HEK293 (cell line): ENCODE results near the gene ARHGAP32.
"Not testable (repeated sequence)": the region's sequence is repeated elsewhere in the genome, so short reads cannot be mapped to it uniquely, and the experiment has no call there.

Experiments
- CTCF ChIA-PET: fragments of 350-600 bp; formaldehyde crosslinking; extraction: SDS; loops from one replicate; lab custom pipeline; 2021; ENCODE audit warnings: antibody characterized with exemption; lab: Yijun Ruan, JAX
- POLR2A ChIA-PET: fragments of 300-600 bp; formaldehyde crosslinking; extraction: SDS; loops from one replicate; lab custom pipeline; 2020; ENCODE audit warnings: antibody characterized with exemption, inconsistent platforms; lab: Yijun Ruan, JAX
- H3K27ac ChIP-seq: fragments of 200-500 bp; sonication (Bioruptor generic); 2 replicates; pipeline ENCODE4 v1.5.1; 2014; ENCODE audit warnings: low read depth, low read length, control low read depth, inconsistent platforms; ENCODE audit errors: extremely low read depth
- H3K36me3 ChIP-seq, 2 experiments: fragments of 200-500 bp in 1 of 2; sonication (Bioruptor generic) in 1 of 2; 1 replicate in 1 of 2; 2 replicates in 1 of 2; pipeline ENCODE4 v1.5.1; 2014 to 2017; ENCODE audit warnings: inconsistent platforms in 2 of 2, low read length in 2 of 2; ENCODE audit not compliant: control insufficient read depth in 2 of 2, insufficient read depth in 1 of 2
- H3K4me1 ChIP-seq: fragments of 200-500 bp; sonication (Bioruptor generic); 2 replicates; pipeline ENCODE4 v1.5.1; 2014; ENCODE audit warnings: mild to moderate bottlenecking, low read length, inconsistent platforms; ENCODE audit not compliant: control insufficient read depth, insufficient read depth
- H3K4me3 ChIP-seq: 2 replicates; pipeline ENCODE4 v1.5.1; 2011; ENCODE audit warnings: low read depth, mild to moderate bottlenecking, control low read depth, low read length, moderate library complexity
- H3K9me3 ChIP-seq: fragments of 200-500 bp; sonication (Bioruptor generic); 2 replicates; pipeline ENCODE4 v1.5.1; 2014; ENCODE audit warnings: low read depth, low read length, inconsistent platforms; ENCODE audit not compliant: control insufficient read depth, insufficient read depth
- FEZF1 ChIP-seq: fragments of 450-650 bp; formaldehyde crosslinking; IDR thresholded peaks from 2 replicates; pipeline ENCODE4 v1.5.1; 2016; ENCODE audit warnings: missing biosample characterization, missing genetic modification characterization
- GLIS1 ChIP-seq: fragments of 450-650 bp; formaldehyde crosslinking; IDR thresholded peaks from 2 replicates; pipeline ENCODE4 v1.5.1; 2016; ENCODE audit warnings: missing biosample characterization, missing genetic modification characterization
- IKZF3 ChIP-seq: fragments of 450-650 bp; IDR thresholded peaks from 2 replicates; pipeline ENCODE4 v1.5.0; 2018; ENCODE audit warnings: missing biosample characterization, mild to moderate bottlenecking, missing genetic modification characterization, moderate library complexity
- KLF10 ChIP-seq: fragments of 450-650 bp; IDR thresholded peaks from 2 replicates; pipeline ENCODE4 v1.5.1; 2018; ENCODE audit warnings: missing biosample characterization, mild to moderate bottlenecking, missing genetic modification characterization
- KLF7 ChIP-seq: fragments of 450-650 bp; formaldehyde crosslinking; IDR thresholded peaks from 2 replicates; pipeline ENCODE4 v1.5.1; 2016; ENCODE audit warnings: missing biosample characterization, missing genetic modification characterization, borderline replicate concordance
- MYNN ChIP-seq: fragments of 450-650 bp; formaldehyde crosslinking; IDR thresholded peaks from 2 replicates; pipeline ENCODE4 v1.5.1; 2016; ENCODE audit warnings: missing biosample characterization, missing genetic modification characterization, borderline replicate concordance
- OSR2 ChIP-seq: fragments of 450-650 bp; formaldehyde crosslinking; IDR thresholded peaks from 2 replicates; pipeline ENCODE4 v1.5.1; 2016; ENCODE audit warnings: missing biosample characterization, missing genetic modification characterization
- PRDM6 ChIP-seq: fragments of 450-650 bp; formaldehyde crosslinking; IDR thresholded peaks from 2 replicates; pipeline ENCODE4 v1.5.1; 2017; ENCODE audit warnings: missing biosample characterization, missing genetic modification characterization
- SETDB1 ChIP-seq: IDR thresholded peaks from one replicate; pipeline ENCODE4 v1.6.1; 2017; ENCODE audit warnings: mild to moderate bottlenecking, low read length, moderate library complexity, mixed read lengths; ENCODE audit not compliant: insufficient read length
- TCF7L2 ChIP-seq: IDR thresholded peaks from 2 replicates; pipeline ENCODE4 v1.6.1; 2011; ENCODE audit warnings: low read depth, mild to moderate bottlenecking, inconsistent platforms, low read length, moderate library complexity, borderline replicate concordance
- TRIM28 ChIP-seq: IDR thresholded peaks from 2 replicates; pipeline ENCODE4 v1.6.1; 2011; ENCODE audit warnings: low read length, control low read depth, borderline replicate concordance
- WT1 ChIP-seq: fragments of 450-650 bp; formaldehyde crosslinking; IDR thresholded peaks from 2 replicates; pipeline ENCODE4 v1.5.1; 2016; ENCODE audit warnings: missing biosample characterization, missing genetic modification characterization
- ZBTB21 ChIP-seq: fragments of 450-650 bp; formaldehyde crosslinking; IDR thresholded peaks from 2 replicates; pipeline ENCODE4 v1.5.1; 2017; ENCODE audit warnings: missing biosample characterization, missing genetic modification characterization
- ZFP69B ChIP-seq: fragments of 450-650 bp; formaldehyde crosslinking; IDR thresholded peaks from 2 replicates; pipeline ENCODE4 v1.5.1; 2016; ENCODE audit warnings: missing biosample characterization, missing genetic modification characterization
- ZIC2 ChIP-seq: fragments of 450-650 bp; formaldehyde crosslinking; IDR thresholded peaks from 2 replicates; pipeline ENCODE4 v1.5.1; 2016; ENCODE audit warnings: missing biosample characterization, missing genetic modification characterization
- ZNF140 ChIP-seq: fragments of 450-650 bp; formaldehyde crosslinking; IDR thresholded peaks from 2 replicates; pipeline ENCODE4 v1.5.1; 2016; ENCODE audit warnings: missing biosample characterization, missing genetic modification characterization
- ZNF529 ChIP-seq: fragments of 450-650 bp; formaldehyde crosslinking; IDR thresholded peaks from 2 replicates; pipeline ENCODE4 v1.5.1; 2017; ENCODE audit warnings: missing genetic modification characterization, missing biosample characterization; ENCODE audit not compliant: insufficient replicate concordance
- ZNF610 ChIP-seq: fragments of 450-650 bp; formaldehyde crosslinking; IDR thresholded peaks from 2 replicates; pipeline ENCODE4 v1.5.1; 2016; ENCODE audit warnings: missing biosample characterization, missing genetic modification characterization, borderline replicate concordance
- ZNF626 ChIP-seq: fragments of 450-650 bp; sonication (Bioruptor Pico); formaldehyde crosslinking; IDR thresholded peaks from 2 replicates; pipeline ENCODE4 v1.5.1; 2018; ENCODE audit warnings: missing biosample characterization, missing genetic modification characterization, inconsistent platforms
- ZNF664 ChIP-seq: fragments of 450-650 bp; formaldehyde crosslinking; IDR thresholded peaks from 2 replicates; pipeline ENCODE4 v1.5.1; 2016; ENCODE audit warnings: missing biosample characterization, missing genetic modification characterization
- ZSCAN4 ChIP-seq: fragments of 450-650 bp; formaldehyde crosslinking; IDR thresholded peaks from 2 replicates; pipeline ENCODE4 v1.5.1; 2017; ENCODE audit warnings: missing biosample characterization, missing genetic modification characterization
- TF ChIP-seq, protein P1 (sequence below): fragments of 450-650 bp; formaldehyde crosslinking; IDR thresholded peaks from 2 replicates; pipeline ENCODE4 v1.5.1; 2016; ENCODE audit warnings: missing biosample characterization, missing genetic modification characterization
- TF ChIP-seq, protein P2 (sequence below): fragments of 450-650 bp; formaldehyde crosslinking; IDR thresholded peaks from 2 replicates; pipeline ENCODE4 v1.5.1; 2017; ENCODE audit warnings: missing biosample characterization, missing genetic modification characterization

ARHGAP32 gene

GRCh38 chr11:128999165-128999564, 193.0 kb downstream of the ARHGAP32 start:
- H3K4me3 ChIP-seq, POLR2A ChIA-PET, H3K9me3 ChIP-seq, H3K4me1 ChIP-seq: not testable (repeated sequence)
- TF ChIP-seq TCF7L2 (peak; percentile 96), ZNF626 (tag by site-specific recombination) (0 out of 2 replicates have a peak, but pooled peaks have one; percentile 58), ZIC2 (peak; percentile 59), KLF10 (0 out of 2 replicates have a peak, but pooled peaks have one; percentile 16), IKZF3 (tag by site-specific recombination) (0 out of 2 replicates have a peak, but pooled peaks have one; percentile 25), WT1 (peak; percentile 94), GLIS1 (tag by site-specific recombination) (peak; percentile 75), FEZF1 (peak; percentile 71), OSR2 (tag by site-specific recombination) (peak; percentile 54), PRDM6 (tag by site-specific recombination) (peak; percentile 50; the same call in 1 of the 2 replicates), TRIM28 (peak; percentile 81), SETDB1 (peak; percentile 95), ZNF610 (tag by site-specific recombination) (0 out of 2 replicates have a peak, but pooled peaks have one; percentile 40), ZNF529 (tag by site-specific recombination) (peak; percentile 36)
- TF ChIP-seq, protein P1, sequence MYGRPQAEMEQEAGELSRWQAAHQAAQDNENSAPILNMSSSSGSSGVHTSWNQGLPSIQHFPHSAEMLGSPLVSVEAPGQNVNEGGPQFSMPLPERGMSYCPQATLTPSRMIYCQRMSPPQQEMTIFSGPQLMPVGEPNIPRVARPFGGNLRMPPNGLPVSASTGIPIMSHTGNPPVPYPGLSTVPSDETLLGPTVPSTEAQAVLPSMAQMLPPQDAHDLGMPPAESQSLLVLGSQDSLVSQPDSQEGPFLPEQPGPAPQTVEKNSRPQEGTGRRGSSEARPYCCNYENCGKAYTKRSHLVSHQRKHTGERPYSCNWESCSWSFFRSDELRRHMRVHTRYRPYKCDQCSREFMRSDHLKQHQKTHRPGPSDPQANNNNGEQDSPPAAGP (tag by site-specific recombination), result peak; percentile 76
- TF ChIP-seq, all 188 proteins: peak for 15; not testable (repeated sequence) for 173
- H3K36me3 ChIP-seq, CTCF ChIA-PET: not testable (repeated sequence)
- H3K27ac ChIP-seq, result peak overlapping the region; percentile 83

- Histone ChIP-seq H3K9me3 (no peaks in the 10 kb centered on the region), H3K36me3 (no peaks in the 10 kb centered on the region), H3K4me1 (0 out of 2 replicates have a peak, but pooled peaks cover 4% of the 10 kb centered on the region), H3K4me3 (no peak overlapping the region), H3K27ac (no peak overlapping the region)
- ChIA-PET POLR2A (no interaction called here), CTCF (interaction anchor here (0.5 to 1.0 kb wide), 3 partner anchors 60 to 849 kb away, joined by 3 to 4 read pairs (median 4); no protein-coding TSS in a partner anchor)
- no peak for TF ChIP-seq ZNF664 (tag by site-specific recombination)
- no peak for TF ChIP-seq MYNN
- TF ChIP-seq, protein P2, sequence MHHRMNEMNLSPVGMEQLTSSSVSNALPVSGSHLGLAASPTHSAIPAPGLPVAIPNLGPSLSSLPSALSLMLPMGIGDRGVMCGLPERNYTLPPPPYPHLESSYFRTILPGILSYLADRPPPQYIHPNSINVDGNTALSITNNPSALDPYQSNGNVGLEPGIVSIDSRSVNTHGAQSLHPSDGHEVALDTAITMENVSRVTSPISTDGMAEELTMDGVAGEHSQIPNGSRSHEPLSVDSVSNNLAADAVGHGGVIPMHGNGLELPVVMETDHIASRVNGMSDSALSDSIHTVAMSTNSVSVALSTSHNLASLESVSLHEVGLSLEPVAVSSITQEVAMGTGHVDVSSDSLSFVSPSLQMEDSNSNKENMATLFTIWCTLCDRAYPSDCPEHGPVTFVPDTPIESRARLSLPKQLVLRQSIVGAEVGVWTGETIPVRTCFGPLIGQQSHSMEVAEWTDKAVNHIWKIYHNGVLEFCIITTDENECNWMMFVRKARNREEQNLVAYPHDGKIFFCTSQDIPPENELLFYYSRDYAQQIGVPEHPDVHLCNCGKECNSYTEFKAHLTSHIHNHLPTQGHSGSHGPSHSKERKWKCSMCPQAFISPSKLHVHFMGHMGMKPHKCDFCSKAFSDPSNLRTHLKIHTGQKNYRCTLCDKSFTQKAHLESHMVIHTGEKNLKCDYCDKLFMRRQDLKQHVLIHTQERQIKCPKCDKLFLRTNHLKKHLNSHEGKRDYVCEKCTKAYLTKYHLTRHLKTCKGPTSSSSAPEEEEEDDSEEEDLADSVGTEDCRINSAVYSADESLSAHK (tag by site-specific recombination), result no peak
- TF ChIP-seq KLF7 (tag by site-specific recombination), result no peak
- no peak for TF ChIP-seq ZFP69B (tag by site-specific recombination)
- no peak for TF ChIP-seq ZSCAN4 (tag by site-specific recombination)
- TF ChIP-seq ZBTB21 (tag by site-specific recombination), result no peak
- TF ChIP-seq ZNF140, result no peak
These were observed 203.7 kb downstream of the ARHGAP32 start for GRCh38 chr11:128988242-128988970.
